ENCODE data around the gene PRDX6. TPM values are rescaled to one million over a fixed set of nuclear protein-coding genes. Genes with fewer than 3 reads are reported as not detected.

Gene PRDX6
- total RNA-seq, 1 donor from 2014 or later: 163 TPM

DNA sequence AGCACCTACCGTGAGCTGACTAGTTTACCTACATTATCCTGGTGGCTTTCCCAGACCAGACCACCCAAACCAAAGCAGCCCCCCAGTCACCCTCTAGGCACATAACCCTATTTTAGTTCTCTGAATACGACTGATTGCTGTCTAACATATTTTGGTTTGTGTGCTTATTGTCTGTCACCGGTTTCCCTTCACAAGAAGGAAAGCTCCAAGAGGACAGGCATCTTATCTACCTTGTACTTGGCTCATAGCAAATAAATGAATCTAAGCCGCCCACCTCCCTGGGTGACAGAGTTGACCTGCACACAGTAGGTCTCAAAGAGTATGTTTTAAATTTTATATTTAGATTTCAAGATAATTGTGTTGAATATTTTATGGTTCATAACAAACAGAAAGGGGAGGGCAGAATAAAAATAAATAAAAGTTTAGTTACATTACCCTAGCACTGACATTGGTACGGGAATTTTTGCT, 904 bp upstream of the PRDX6 start:
- H3K9me3 ChIP-seq: no peaks in the 10 kb centered on the region
- intact Hi-C loops (cut with DNase I): loop anchor here (2.0 to 10.0 kb wide), 4 partner anchors 236 to 1529 kb away; partner anchors contain the start of gene KLHL20
- peaks cover 12 to 37% of the 10 kb centered on the region in 2 donors for H3K4me1 ChIP-seq
- DNase-seq (ENCODE audit: low spot score in 2 of 2): no peak
- TF ChIP-seq, protein P1, sequence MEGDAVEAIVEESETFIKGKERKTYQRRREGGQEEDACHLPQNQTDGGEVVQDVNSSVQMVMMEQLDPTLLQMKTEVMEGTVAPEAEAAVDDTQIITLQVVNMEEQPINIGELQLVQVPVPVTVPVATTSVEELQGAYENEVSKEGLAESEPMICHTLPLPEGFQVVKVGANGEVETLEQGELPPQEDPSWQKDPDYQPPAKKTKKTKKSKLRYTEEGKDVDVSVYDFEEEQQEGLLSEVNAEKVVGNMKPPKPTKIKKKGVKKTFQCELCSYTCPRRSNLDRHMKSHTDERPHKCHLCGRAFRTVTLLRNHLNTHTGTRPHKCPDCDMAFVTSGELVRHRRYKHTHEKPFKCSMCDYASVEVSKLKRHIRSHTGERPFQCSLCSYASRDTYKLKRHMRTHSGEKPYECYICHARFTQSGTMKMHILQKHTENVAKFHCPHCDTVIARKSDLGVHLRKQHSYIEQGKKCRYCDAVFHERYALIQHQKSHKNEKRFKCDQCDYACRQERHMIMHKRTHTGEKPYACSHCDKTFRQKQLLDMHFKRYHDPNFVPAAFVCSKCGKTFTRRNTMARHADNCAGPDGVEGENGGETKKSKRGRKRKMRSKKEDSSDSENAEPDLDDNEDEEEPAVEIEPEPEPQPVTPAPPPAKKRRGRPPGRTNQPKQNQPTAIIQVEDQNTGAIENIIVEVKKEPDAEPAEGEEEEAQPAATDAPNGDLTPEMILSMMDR (IDR thresholded peaks at IDR 0.05): no peak
- H3K36me3 ChIP-seq: peaks cover 2 to 5% of the 10 kb centered on the region in 2 donors
- peak overlapping the region; percentile 88 to 95 for H3K4me3 ChIP-seq
- H3K27me3 ChIP-seq: no peaks in the 10 kb centered on the region
- H3K27ac ChIP-seq: peak overlapping the region; percentile 84 to 90

DNA sequence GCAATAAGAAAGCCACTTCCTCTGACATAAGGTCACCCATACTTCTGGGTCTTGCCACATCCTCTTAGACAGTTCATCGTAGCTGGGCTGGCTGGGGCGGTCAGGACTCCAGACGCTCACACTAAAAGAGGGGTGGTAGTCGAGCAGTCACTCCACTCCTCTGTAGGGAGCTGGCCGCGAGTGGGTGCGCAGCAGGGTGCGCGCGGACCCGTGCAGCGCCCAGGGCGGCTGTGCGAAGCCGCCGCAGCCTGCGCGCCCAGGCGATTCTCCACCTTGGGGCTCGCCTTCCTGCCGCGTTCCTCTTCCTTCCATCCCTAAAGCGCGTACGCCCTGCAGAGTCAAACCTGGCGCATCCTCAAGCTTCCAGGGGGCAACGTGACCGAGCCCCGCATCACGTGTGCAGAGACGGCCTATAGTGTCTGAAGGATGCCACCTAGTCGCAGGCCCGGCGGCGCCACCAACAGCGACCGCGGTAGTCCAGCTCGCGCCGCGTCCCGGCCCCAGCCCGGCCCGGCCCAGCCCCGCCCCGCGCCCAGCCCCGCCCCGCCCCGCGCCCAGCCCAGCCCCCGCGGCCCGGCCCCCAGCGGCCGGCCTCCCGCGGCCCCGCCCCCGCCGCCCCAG, 360 bp upstream of the PRDX6 start:
- intact Hi-C loops (cut with DNase I): loop anchor here (1.0 to 10.0 kb wide), 7 partner anchors 46 to 1528 kb away; partner anchors contain the start of genes CENPL, DARS2, GAS5 and KLHL20
- TF ChIP-seq, protein P1 (IDR thresholded peaks at IDR 0.05): peak in 1 of 3 experiments; percentile 5

DNA sequence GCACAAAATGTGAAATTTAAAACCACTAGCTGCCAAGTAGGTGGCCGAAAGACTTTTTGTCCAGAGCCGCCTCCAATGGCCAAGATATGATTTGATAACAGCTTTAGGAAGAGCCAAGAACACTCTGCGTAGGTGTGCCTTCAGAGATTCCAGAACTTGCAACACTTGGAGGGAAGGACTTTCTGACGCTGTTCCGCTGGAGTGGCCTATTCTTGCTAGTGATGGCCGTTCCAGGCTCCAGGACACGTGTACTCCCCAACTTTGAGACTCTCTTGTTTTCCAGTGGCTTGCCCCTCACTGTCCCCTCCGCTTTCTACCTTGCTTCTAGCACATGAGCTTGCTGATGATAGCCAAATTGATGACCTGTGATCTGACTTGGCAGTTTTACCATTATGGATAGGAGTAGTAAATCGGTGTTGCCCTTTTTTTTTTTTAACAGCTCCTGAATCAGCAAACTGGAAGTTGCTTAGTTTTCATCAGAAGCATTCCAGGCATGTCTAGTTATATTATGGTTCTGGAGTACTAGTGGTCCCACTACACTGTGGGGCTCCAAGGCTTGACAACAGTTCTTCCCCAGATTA, 1.0 kb downstream of the PRDX6 start:
- peaks cover 12 to 35% of the 10 kb centered on the region in 2 donors for H3K4me1 ChIP-seq

More for the DNA sequence above, 360 bp upstream of the PRDX6 start:
- Histone ChIP-seq H3K9me3 (no peaks in the 10 kb centered on the region), H3K36me3 (peaks cover 7 to 11% of the 10 kb centered on the region in 2 donors), H3K4me3 (peak overlapping the region; percentile 88 to 95), H3K27ac (peak overlapping the region; percentile 99), H3K27me3 (no peaks in the 10 kb centered on the region), H3K4me1 (peaks cover 12 to 37% of the 10 kb centered on the region in 2 donors)
- DNase-seq (ENCODE audit: low spot score in 2 of 2): peak; percentile 64 to 93

DNA sequence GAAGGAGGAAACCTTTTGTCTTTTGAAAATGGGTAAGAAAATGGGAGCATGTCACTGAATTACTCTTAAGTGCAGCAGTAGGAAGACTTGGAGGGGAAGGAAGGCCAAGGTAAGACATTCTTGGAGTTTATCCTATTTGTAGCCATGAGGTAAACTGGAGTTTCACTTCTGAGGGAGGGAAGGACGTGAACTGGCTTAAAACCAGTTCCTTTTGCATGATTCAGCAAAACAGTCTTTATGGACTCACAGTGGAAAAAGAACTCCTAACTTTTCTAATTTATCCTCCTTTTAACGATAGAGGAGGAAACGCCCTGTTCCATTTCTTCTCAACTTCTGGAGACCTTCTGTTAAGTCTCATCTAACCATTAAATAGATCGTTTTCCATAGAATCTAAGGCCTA, 2.5 kb downstream of the PRDX6 start:
- intact Hi-C loops (cut with DNase I): loop anchor here (5.0 to 10.0 kb wide), 3 partner anchors 233 to 1525 kb away; partner anchors contain the start of gene KLHL20

More for the DNA sequence above, 1.0 kb downstream of the PRDX6 start:
- Histone ChIP-seq H3K27ac (peak overlapping the region; percentile 99), H3K27me3 (no peaks in the 10 kb centered on the region), H3K36me3 (peaks cover 21 to 25% of the 10 kb centered on the region in 2 donors), H3K4me3 (peak overlapping the region; percentile 88 to 95), H3K9me3 (no peaks in the 10 kb centered on the region)
- peak in 1 of 2 donors; percentile 85 for DNase-seq (ENCODE audit: low spot score in 2 of 2)
- intact Hi-C loops (cut with DNase I): loop anchor here (5.0 to 10.0 kb wide), 3 partner anchors 234 to 1527 kb away; partner anchors contain the start of gene KLHL20
- TF ChIP-seq, protein P1 (IDR thresholded peaks at IDR 0.05): no peak

DNA sequence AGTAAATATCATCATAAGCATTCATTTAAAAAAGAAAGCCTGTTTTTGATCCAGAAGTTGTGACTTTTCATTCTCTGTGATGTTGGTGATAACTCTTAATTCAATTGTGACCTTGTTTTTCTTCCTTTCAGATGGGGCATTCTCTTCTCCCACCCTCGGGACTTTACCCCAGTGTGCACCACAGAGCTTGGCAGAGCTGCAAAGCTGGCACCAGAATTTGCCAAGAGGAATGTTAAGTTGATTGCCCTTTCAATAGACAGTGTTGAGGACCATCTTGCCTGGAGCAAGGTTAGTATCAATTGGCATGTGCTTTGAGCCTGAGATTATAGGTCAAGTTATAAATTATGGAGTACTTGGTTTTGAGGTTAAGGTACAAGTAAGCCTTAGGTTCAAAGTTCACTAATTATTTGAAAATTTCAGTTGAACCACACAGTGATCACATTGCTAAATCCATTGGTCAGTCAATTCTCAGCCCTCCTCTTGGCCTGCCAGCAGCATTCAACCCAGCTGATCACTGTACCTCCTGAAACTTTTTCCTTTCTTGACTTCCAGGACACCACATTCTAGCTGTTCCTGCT, 4.1 kb downstream of the PRDX6 start:
- Histone ChIP-seq H3K4me1 (peaks cover 12 to 17% of the 10 kb centered on the region in 2 donors), H3K27ac (no peak overlapping the region), H3K36me3 (peaks cover 51 to 55% of the 10 kb centered on the region in 2 donors), H3K4me3 (no peak overlapping the region), H3K27me3 (no peaks in the 10 kb centered on the region), H3K9me3 (no peaks in the 10 kb centered on the region)
- no peak for DNase-seq (ENCODE audit: low spot score in 2 of 2)
- intact Hi-C loops (cut with DNase I): no loop called here
- TF ChIP-seq, protein P1 (IDR thresholded peaks at IDR 0.05): no peak

More for the DNA sequence above, 2.5 kb downstream of the PRDX6 start:
- H3K36me3 ChIP-seq: peaks cover 34 to 39% of the 10 kb centered on the region in 2 donors
- H3K27me3 ChIP-seq: no peaks in the 10 kb centered on the region
- TF ChIP-seq, protein P1 (IDR thresholded peaks at IDR 0.05): no peak
- no peak overlapping the region for H3K27ac ChIP-seq
- H3K4me1 ChIP-seq: peaks cover 12 to 29% of the 10 kb centered on the region in 2 donors
- H3K4me3 ChIP-seq: peak overlapping the region; percentile 88 to 95
- no peaks in the 10 kb centered on the region for H3K9me3 ChIP-seq
- DNase-seq (ENCODE audit: low spot score in 2 of 2): no peak

All from ascending aorta (tissue), 2 donors.